A549 treated with CpdA at 1 μM for 4 hours (cell line): ENCODE data around the gene TEKTIP1. TPM values are rescaled to one million over a fixed set of nuclear protein-coding genes. Genes with fewer than 3 reads are reported as not detected.

ENCODE experiments used
- total RNA-seq: library from RNA; stranded (reverse); fragments of 200-300 nt; extraction: Qiagen RNA extraction; gene quantifications from 5 replicates; pipeline ENCODE4 v1.2.3, GENCODE V29; 2022; ENCODE audit warnings: low read depth

Gene TEKTIP1
- not detected in 5 replicates for total RNA-seq

DNA sequence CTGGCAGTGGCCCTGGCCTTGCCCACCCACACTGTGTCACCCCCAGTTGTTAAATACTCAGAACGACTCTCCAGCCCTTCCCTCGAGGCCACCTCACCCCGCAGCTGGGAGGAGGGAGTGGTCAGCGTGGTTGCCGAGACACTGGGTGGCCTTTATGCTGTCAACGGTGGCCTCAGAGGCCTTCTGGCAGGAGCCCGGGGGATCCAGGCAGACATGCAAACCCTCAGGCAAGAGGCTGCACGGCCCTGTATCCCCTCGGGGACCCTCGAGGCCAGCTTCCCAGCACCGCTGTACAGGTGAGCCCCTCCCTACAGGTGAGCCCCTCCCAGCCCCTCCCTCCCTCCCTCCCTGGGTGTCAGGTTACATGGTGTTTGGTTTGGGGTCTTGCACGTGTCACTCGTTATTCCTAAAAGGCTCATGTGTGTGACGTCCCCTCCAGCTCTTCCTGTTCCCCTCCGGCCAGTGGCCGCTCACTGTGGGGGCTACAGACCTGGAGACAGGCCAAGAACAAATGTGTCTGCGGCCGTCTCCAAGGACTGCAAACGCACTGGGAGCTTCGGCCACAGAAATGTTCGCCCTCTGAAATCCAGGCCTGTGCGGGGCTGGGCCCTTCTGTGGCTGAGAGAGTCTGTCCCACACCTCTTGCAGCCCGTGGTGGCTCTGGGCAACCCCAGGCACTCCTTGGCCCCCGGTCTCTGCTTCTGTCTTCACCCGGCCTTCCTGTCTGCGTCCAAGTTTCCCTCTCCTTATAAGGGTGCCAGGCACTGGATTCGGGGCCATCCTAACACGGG lies at the start of gene TEKTIP1:
Gene TEKTIP1, plus strand, starts transcription at position 210 of the 791 bp plus-strand sequence. Its CDS starts 4 bp downstream, at position 214.

GRCh38 chr19:3500429-3501101 lies 38.4 kb upstream of the TEKTIP1 start, which contains the start of gene DOHH:
DOHH (minus strand) TSS chr19:3500674; CDS start chr19:3496814, 3,860 bp downstream.

GRCh38 chr19:3505598-3506383 lies 33.2 kb upstream of the TEKTIP1 start, which contains the start of gene FZR1:
FZR1 (plus strand) TSS chr19:3506311; CDS start chr19:3522990, 16,679 bp downstream.

GRCh38 chr19:3557461-3558248 lies 18.7 kb downstream of the TEKTIP1 start, which contains the start of gene MFSD12:
MFSD12 (minus strand) TSS chr19:3557586; CDS start chr19:3557403, 183 bp downstream.

DNA sequence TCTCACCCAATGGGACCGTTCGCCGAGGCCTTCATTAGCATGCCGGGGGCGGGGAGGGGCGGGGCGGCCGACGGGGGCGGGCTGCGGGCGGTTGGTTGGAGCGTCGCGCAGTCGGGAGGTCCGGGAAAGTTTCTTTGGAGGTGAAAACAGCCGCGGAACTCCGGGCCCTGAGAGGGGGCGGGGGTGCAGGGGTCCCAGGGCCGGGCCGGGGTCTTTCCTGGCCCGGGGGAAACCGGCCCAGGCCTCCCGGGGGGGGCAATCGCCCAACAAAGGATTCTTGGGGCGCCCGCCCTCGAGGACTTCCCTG lies 33.8 kb downstream of the TEKTIP1 start, which contains the start of gene HMG20B:
Gene HMG20B, plus strand, starts transcription at position 90 of the 307 bp plus-strand sequence. CDS start 366 bp downstream, outside the sequence.

GRCh38 chr19:3585301-3586126 lies 46.5 kb downstream of the TEKTIP1 start, which contains the start of gene GIPC3:
GIPC3 (plus strand) TSS chr19:3585478; CDS start chr19:3585598, 120 bp downstream.

Other genes with a start within 250 kb of the TEKTIP1 start
- 32.7 to 43.1 TPM (median 40.6 TPM) in 5 replicates for gene NFIC, start 172.6 kb upstream of the TEKTIP1 start, total RNA-seq
- gene SMIM24, start 58.6 kb upstream of the TEKTIP1 start, total RNA-seq, result 0.48 to 1.1 TPM (median 0.76 TPM) in 4 of 5 replicates, not detected in the other
- gene SMIM44, start 55.7 kb upstream of the TEKTIP1 start, total RNA-seq, result not detected in 5 replicates
- gene DOHH, start 38.5 kb upstream of the TEKTIP1 start, total RNA-seq, result 11.7 to 19.8 TPM (median 18.5 TPM) in 5 replicates
- gene FZR1, start 32.9 kb upstream of the TEKTIP1 start, total RNA-seq, result 22.3 to 33.5 TPM (median 29.6 TPM) in 5 replicates
- gene MFSD12, start 18.4 kb downstream of the TEKTIP1 start, total RNA-seq, result 127 to 180 TPM (median 171 TPM) in 5 replicates
- 45.4 to 71.9 TPM (median 69.9 TPM) in 5 replicates for gene HMG20B, start 33.8 kb downstream of the TEKTIP1 start, total RNA-seq
- gene GIPC3, start 46.3 kb downstream of the TEKTIP1 start, total RNA-seq, result 0.13 to 0.28 TPM (median 0.21 TPM) in 5 replicates
- gene TBXA2R, start 67.7 kb downstream of the TEKTIP1 start, total RNA-seq, result 0.54 to 0.91 TPM (median 0.74 TPM) in 5 replicates
- 14.3 to 21.3 TPM (median 19.3 TPM) in 5 replicates for gene CACTIN, start 87.6 kb downstream of the TEKTIP1 start, total RNA-seq
- 9.1 to 13.8 TPM (median 12.0 TPM) in 5 replicates for gene PIP5K1C, start 161.3 kb downstream of the TEKTIP1 start, total RNA-seq
- 0.19 to 0.96 TPM (median 0.74 TPM) in 5 replicates for gene TJP3, start 169.2 kb downstream of the TEKTIP1 start, total RNA-seq
- 11.8 to 15.4 TPM (median 12.4 TPM) in 5 replicates for gene APBA3, start 222.5 kb downstream of the TEKTIP1 start, total RNA-seq
- gene MRPL54, start 223.5 kb downstream of the TEKTIP1 start, total RNA-seq, result 62.0 to 80.2 TPM (median 67.1 TPM) in 5 replicates
- gene RAX2, start 233.1 kb downstream of the TEKTIP1 start, total RNA-seq, result not detected in 5 replicates
- gene MATK, start 247.2 kb downstream of the TEKTIP1 start, total RNA-seq, result 1.1 to 2.1 TPM (median 1.7 TPM) in 5 replicates